ENCODE data around the gene ADAMTSL1. TPM values are rescaled to one million over a fixed set of nuclear protein-coding genes. Genes with fewer than 3 reads are reported as not detected.

The ADAMTSL1 gene
- polyA plus RNA-seq, 2 of the 4 experiments (the other 2 are of a cell fraction) = 0.03 TPM; not detected in 1

- H3K9me3 ChIP-seq = no peaks in the 10 kb centered on the region
- DNase-seq (ENCODE audit: low read depth in 1 of 2, low spot score in 1 of 2) = no peak
- no peak for ATAC-seq
- CTCF ChIA-PET = interaction anchor here (0.6 kb wide), 1 partner anchor 23 kb away, joined by 3 read pairs; no protein-coding TSS in a partner anchor
- H3K27ac ChIP-seq = no peak overlapping the region
- POLR2A ChIA-PET = interaction anchor here (0.6 kb wide), 1 partner anchor 12 kb away, joined by 6 read pairs; no protein-coding TSS in a partner anchor
- H3K4me3 ChIP-seq = no peak overlapping the region
- no peak overlapping the region for H3K4me2 ChIP-seq
- no peak for FAIRE-seq
- H3K4me1 ChIP-seq = no peaks in the 10 kb centered on the region
- TF ChIP-seq SREBF2 (IDR thresholded peaks at IDR 0.05) = no peak
- TF ChIP-seq KDM5A (IDR thresholded peaks at IDR 0.05) = no peak
- no peak for TF ChIP-seq HOXB13 (CRISPR knock-in tag; IDR thresholded peaks at IDR 0.05; ENCODE audit: low read depth)
- WGBS (ENCODE audit: missing lambda C conversion rate) = 11% methylated on average over 6 of the region's 6 CpGs
Measured at GRCh38 chr9:18768951-18769622, 295.1 kb downstream of the ADAMTSL1 start.

- Histone ChIP-seq H3K4me2 (no peak overlapping the region), H3K4me3 (no peak overlapping the region), H3K4me1 (no peaks in the 10 kb centered on the region), H3K27ac (no peak overlapping the region), H3K9me3 (no peaks in the 10 kb centered on the region)
- ChIA-PET POLR2A (no interaction called here), CTCF (no interaction called here)
- WGBS (ENCODE audit: missing lambda C conversion rate) = 14% methylated on average over 10 of the region's 10 CpGs
- TF ChIP-seq HEYL (CRISPR knock-in tag; IDR thresholded peaks at IDR 0.05) (no peak), FOXS1 (CRISPR knock-in tag; IDR thresholded peaks at IDR 0.05) (no peak), MAFK (IDR thresholded peaks at IDR 0.05; ENCODE audit: partially characterized antibody) (no peak), MAZ (IDR thresholded peaks at IDR 0.05; ENCODE audit: borderline replicate concordance, low read depth, low read length) (no peak), BCL3 (IDR thresholded peaks at IDR 0.05) (no peak), PBX3 (IDR thresholded peaks at IDR 0.05) (no peak), HOXB13 (CRISPR knock-in tag; IDR thresholded peaks at IDR 0.05; ENCODE audit: low read depth) (no peak), BHLHE40 (IDR thresholded peaks at IDR 0.05; ENCODE audit: low read depth, low read length) (no peak), CHD4 (IDR thresholded peaks at IDR 0.05; ENCODE audit: borderline replicate concordance) (no peak), CHD2 (IDR thresholded peaks at IDR 0.05; ENCODE audit: low read length, partially characterized antibody) (no peak), POLR2AphosphoS2 (conservative IDR thresholded peaks at IDR 0.05; ENCODE audit: low read length) (no peak), MAX (IDR thresholded peaks at IDR 0.05) (no peak), CBX2 (IDR thresholded peaks at IDR 0.05; ENCODE audit: borderline replicate concordance, low read depth) (no peak), ZSCAN20 (CRISPR knock-in tag; IDR thresholded peaks at IDR 0.05) (no peak), ZNF302 (CRISPR knock-in tag; IDR thresholded peaks at IDR 0.05) (no peak)
- ATAC-seq (no peak), FAIRE-seq (no peak), DNase-seq (ENCODE audit: low read depth in 1 of 2, low spot score in 1 of 2) (no peak)
Measured at GRCh38 chr9:18770131-18770908, 296.4 kb downstream of the ADAMTSL1 start.

- H3K27ac ChIP-seq = no peak overlapping the region
- H3K4me1 ChIP-seq = no peaks in the 10 kb centered on the region
- ChIA-PET CTCF (no interaction called here), POLR2A (no interaction called here)
- WGBS (ENCODE audit: missing lambda C conversion rate) = 10% methylated on average over 2 of the region's 2 CpGs
- no peaks in the 10 kb centered on the region for H3K9me3 ChIP-seq
- no peak for DNase-seq (ENCODE audit: low read depth in 1 of 2, low spot score in 1 of 2)
- no peak overlapping the region for H3K4me2 ChIP-seq
- ATAC-seq = no peak
- no peak for TF ChIP-seq CTCF (IDR thresholded peaks at IDR 0.05)
- TF ChIP-seq SREBF2 (IDR thresholded peaks at IDR 0.05) = no peak
- TF ChIP-seq EP300 (IDR thresholded peaks at IDR 0.05) = no peak
- TF ChIP-seq KDM1A (IDR thresholded peaks at IDR 0.05; ENCODE audit: low read depth) = no peak
- no peak for TF ChIP-seq RCOR1 (IDR thresholded peaks at IDR 0.05; ENCODE audit: low read depth, low read length)
- H3K4me3 ChIP-seq = no peak overlapping the region
- FAIRE-seq = no peak
Measured at GRCh38 chr9:18771011-18771410, 297.1 kb downstream of the ADAMTSL1 start.
